ENCODE measurements around the gene SLC12A8.
A peak's percentile ranks its signal among the peaks of the same experiment; 100 is the strongest.

SLC12A8 gene

DNA sequence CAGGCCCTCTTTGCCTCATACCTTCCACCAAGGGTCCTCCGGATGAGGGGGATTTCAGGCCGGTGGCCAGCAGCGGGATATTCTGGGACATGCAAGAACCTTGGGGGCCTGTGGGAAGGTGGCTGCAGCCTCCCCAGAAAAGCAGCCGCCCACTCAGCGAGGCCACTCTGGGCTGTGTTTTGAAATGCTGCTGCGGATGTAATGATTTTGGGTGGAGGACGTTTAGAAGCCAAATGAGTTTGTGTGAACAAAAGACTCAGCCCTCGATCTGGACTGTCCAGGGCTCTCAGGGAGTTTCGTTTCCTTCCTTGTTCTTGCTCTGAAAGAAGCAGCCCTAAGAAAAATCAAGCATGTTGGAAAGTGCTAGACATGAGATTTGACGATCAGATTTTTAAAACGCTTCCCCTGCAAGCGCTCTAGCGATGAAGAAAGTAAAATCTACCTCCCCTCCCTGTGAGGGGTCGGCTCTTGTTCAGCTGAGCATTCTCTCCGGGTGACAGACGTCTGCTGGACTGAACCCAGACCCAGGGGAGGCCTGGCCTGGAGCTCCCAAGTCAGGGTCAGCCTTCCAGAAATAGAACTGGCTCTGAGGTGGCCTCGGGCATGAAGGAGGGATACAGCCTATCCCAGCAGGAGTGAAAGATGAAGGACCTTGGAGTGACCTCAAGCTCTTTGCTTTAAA is 169.7 kb downstream of the SLC12A8 start:
- DNase-seq (ENCODE audit: low read depth, low spot score), result no peak
- H3K27ac ChIP-seq, result no peak overlapping the region

- no peak overlapping the region for H3K27ac ChIP-seq
- no peak for DNase-seq (ENCODE audit: low read depth, low spot score)
These were observed 173.1 kb downstream of the SLC12A8 start for GRCh38 chr3:125039131-125040100.

DNA sequence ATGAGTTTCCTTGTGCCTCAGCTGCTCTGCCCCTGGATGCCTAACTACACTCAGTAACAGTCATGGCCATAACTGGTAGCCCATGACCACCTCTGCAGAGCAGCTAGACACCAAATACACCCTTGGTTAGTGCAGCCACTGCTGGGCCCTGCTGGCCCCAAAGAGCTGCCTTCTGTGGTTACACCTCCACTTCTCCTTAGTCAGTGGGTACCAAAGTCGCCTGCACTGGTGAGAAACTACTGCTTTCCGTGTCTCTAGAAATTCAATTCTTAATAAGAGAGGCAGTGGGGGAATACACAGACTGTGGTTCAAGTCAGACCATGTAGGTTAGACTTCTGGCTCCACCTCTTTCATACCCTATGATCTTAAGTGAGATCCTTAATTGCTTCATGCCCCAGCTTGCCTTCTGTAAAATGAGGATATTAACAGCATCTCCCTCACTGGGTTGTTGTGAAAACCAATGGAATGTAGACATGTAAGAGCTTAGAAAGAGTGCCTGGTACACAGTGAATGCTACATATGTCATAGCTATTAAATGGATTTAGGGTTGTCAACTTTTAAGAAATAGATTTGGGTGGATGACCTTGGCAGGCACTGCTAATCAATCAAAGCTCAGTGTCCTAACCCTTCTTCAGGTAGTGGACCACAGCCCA is 174.9 kb downstream of the SLC12A8 start:
- H3K27ac ChIP-seq, result peak overlapping the region; percentile 35
- no peak for DNase-seq (ENCODE audit: low read depth, low spot score)

GRCh38 chr3:125035217-125035616 is 177.3 kb downstream of the SLC12A8 start:
- no peak overlapping the region for H3K27ac ChIP-seq
- DNase-seq (ENCODE audit: low read depth, low spot score), result no peak

DNA sequence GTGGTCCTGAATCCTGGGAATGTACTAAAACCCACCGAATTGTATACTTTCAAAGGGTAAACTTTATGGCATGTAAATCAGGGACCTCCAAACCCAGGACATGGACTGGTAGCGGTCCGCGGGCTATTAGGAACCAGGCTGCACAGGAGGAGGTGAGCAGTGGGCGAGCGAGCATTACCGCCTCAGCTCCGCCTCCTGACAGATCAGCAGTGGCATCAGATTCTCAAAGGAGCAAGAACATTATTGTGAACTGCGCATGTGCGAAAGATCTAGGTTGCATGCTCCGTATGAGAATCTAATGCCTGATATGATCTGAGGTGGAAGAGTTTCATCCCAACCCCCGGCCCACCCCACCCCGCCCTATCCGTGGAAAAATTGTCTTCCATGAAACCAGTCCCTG is 178.9 kb downstream of the SLC12A8 start:
- no peak for DNase-seq (ENCODE audit: low read depth, low spot score)
- no peak overlapping the region for H3K27ac ChIP-seq

DNA sequence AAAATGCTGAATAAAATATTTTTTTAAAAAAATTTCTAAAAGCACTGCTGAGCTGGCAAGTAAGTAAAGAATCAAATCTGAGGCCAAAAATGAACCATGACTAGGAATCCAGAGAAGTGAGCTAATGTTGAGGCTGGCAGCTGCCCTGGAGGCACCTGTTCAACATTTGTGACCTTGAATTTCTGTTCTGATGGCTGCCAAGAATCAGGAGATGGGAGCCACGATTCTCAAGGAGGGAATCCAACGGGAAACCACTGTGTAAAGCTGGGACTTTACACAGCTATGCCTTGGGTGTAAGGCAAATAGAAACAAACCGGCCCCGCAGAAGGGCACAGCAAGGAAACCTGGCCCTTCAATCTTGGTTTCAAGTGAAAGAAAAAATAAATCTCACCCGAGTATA is 179.4 kb downstream of the SLC12A8 start:
- H3K27ac ChIP-seq, result no peak overlapping the region
- no peak for DNase-seq (ENCODE audit: low read depth, low spot score)

GRCh38 chr3:125032683-125033082 is 179.9 kb downstream of the SLC12A8 start:
- H3K27ac ChIP-seq, result no peak overlapping the region
- no peak for DNase-seq (ENCODE audit: low read depth, low spot score)

Measured in epithelial cell of prostate (primary cell).